Neuronal stem cell (in vitro differentiated cells): ENCODE measurements around the gene GPR150.

Experiments used
- DNase-seq: peaks from one replicate; pipeline ENCODE4 v3.0.0-alpha.2; 2013; ENCODE audit warnings: low spot score
- H2AFZ ChIP-seq: one replicate; pipeline ENCODE4 v1.6.1; 2013; ENCODE audit warnings: mild to moderate bottlenecking, low read length, inconsistent platforms
- H2AK5ac ChIP-seq: 2 replicates; pipeline ENCODE4 v1.6.1; 2013; ENCODE audit warnings: low read depth, mild to moderate bottlenecking, inconsistent platforms, low read length, moderate library complexity, mixed read lengths
- H2BK120ac ChIP-seq: 2 replicates; pipeline ENCODE4 v1.6.1; 2013; ENCODE audit warnings: low read depth, mild to moderate bottlenecking, inconsistent platforms, low read length, moderate library complexity, mixed read lengths
- H2BK12ac ChIP-seq: one replicate; pipeline ENCODE4 v1.6.1; 2013; ENCODE audit warnings: low read length, inconsistent platforms
- H2BK15ac ChIP-seq: 2 replicates; pipeline ENCODE4 v1.6.1; 2013; ENCODE audit warnings: mild to moderate bottlenecking, low read length, inconsistent platforms, mixed read lengths
- H2BK5ac ChIP-seq: one replicate; pipeline ENCODE4 v1.6.1; 2013; ENCODE audit warnings: inconsistent platforms, mild to moderate bottlenecking, low read length, moderate library complexity
- H3K14ac ChIP-seq: one replicate; pipeline ENCODE4 v1.6.1; 2013; ENCODE audit warnings: low read length, inconsistent platforms
- H3K18ac ChIP-seq: 2 replicates; pipeline ENCODE4 v1.6.1; 2013; ENCODE audit warnings: low read length, inconsistent platforms
- H3K23ac ChIP-seq: 2 replicates; pipeline ENCODE4 v1.6.1; 2013; ENCODE audit warnings: low read depth, mild to moderate bottlenecking, mixed read lengths, low read length, inconsistent platforms; ENCODE audit not compliant: poor library complexity
- H3K27ac ChIP-seq: replicated peaks from 3 replicates; pipeline ENCODE4 v1.5.1; 2013; ENCODE audit warnings: low read length, inconsistent platforms
- H3K27me3 ChIP-seq, 3 experiments: 2 replicates each; pipeline ENCODE4 v1.6.1; 2013; ENCODE audit warnings: low read length in 3 of 3, mild to moderate bottlenecking in 2 of 3, inconsistent platforms in 1 of 3, low read depth in 1 of 3, mixed read lengths in 1 of 3, moderate library complexity in 1 of 3; ENCODE audit not compliant: control insufficient read depth in 3 of 3, insufficient read depth in 3 of 3
- H3K36me3 ChIP-seq, 2 donors: replicated peaks in 1 of 2; 2 replicates each; pipeline ENCODE4 v1.6.1; 2013; ENCODE audit warnings: low read length in 2 of 2; ENCODE audit not compliant: control insufficient read depth in 2 of 2, insufficient read depth in 2 of 2
- H3K4ac ChIP-seq: 2 replicates; pipeline ENCODE4 v1.6.1; 2013; ENCODE audit warnings: inconsistent platforms, mild to moderate bottlenecking, low read length, moderate library complexity
- H3K4me1 ChIP-seq, 2 donors: 1 replicate in 1 of 2; 2 replicates in 1 of 2; pipeline ENCODE4 v1.6.1; 2013; ENCODE audit warnings: low read length in 2 of 2, low read depth in 1 of 2; ENCODE audit not compliant: control insufficient read depth in 2 of 2, insufficient read depth in 1 of 2
- H3K4me2 ChIP-seq: one replicate; pipeline ENCODE4 v1.6.1; 2013; ENCODE audit warnings: mild to moderate bottlenecking, low read length, inconsistent platforms; ENCODE audit not compliant: insufficient read depth, poor library complexity, severe bottlenecking
- H3K4me3 ChIP-seq, 2 donors: 2 replicates each; pipeline ENCODE4 v1.5.1; 2013; ENCODE audit warnings: low read length in 2 of 2, mild to moderate bottlenecking in 2 of 2, inconsistent platforms in 1 of 2, moderate library complexity in 1 of 2
- H3K79me1 ChIP-seq: one replicate; pipeline ENCODE4 v1.6.1; 2013; ENCODE audit warnings: low read depth, mild to moderate bottlenecking, inconsistent platforms, low read length, moderate library complexity
- H3K9ac ChIP-seq: one replicate; pipeline ENCODE4 v1.6.1; 2013; ENCODE audit warnings: mild to moderate bottlenecking, low read depth, low read length, inconsistent platforms; ENCODE audit not compliant: poor library complexity
- H3K9me3 ChIP-seq, 2 donors: replicated peaks in 1 of 2; 2 replicates each; pipeline versions ENCODE3 to v1.6.1; 2013; ENCODE audit warnings: low read length in 2 of 2, mild to moderate bottlenecking in 2 of 2, inconsistent platforms in 1 of 2, low read depth in 1 of 2, mixed read lengths in 1 of 2, moderate library complexity in 1 of 2; ENCODE audit not compliant: control insufficient read depth in 2 of 2, insufficient read depth in 1 of 2
- H4K8ac ChIP-seq: one replicate; pipeline ENCODE4 v1.6.1; 2013; ENCODE audit warnings: low read depth, mild to moderate bottlenecking, inconsistent platforms, low read length, moderate library complexity
- H4K91ac ChIP-seq: one replicate; pipeline ENCODE4 v1.6.1; 2013; ENCODE audit warnings: low read length, low read depth, mild to moderate bottlenecking, inconsistent platforms; ENCODE audit not compliant: poor library complexity
- WGBS, 2 donors: extraction: QIAGEN DNeasy Blood & Tissue Kit; methylation state at CpG; one replicate each; pipeline ENCODE4 v1.1.7; 2013; ENCODE audit warnings: missing lambda C conversion rate in 2 of 2, mixed read lengths in 1 of 2; ENCODE audit not compliant: insufficient read length in 2 of 2, insufficient replicate concordance in 1 of 2; ENCODE audit errors: extremely low coverage in 2 of 2; 5-methylcytosine and 5-hydroxymethylcytosine counted together

The GPR150 gene

DNA sequence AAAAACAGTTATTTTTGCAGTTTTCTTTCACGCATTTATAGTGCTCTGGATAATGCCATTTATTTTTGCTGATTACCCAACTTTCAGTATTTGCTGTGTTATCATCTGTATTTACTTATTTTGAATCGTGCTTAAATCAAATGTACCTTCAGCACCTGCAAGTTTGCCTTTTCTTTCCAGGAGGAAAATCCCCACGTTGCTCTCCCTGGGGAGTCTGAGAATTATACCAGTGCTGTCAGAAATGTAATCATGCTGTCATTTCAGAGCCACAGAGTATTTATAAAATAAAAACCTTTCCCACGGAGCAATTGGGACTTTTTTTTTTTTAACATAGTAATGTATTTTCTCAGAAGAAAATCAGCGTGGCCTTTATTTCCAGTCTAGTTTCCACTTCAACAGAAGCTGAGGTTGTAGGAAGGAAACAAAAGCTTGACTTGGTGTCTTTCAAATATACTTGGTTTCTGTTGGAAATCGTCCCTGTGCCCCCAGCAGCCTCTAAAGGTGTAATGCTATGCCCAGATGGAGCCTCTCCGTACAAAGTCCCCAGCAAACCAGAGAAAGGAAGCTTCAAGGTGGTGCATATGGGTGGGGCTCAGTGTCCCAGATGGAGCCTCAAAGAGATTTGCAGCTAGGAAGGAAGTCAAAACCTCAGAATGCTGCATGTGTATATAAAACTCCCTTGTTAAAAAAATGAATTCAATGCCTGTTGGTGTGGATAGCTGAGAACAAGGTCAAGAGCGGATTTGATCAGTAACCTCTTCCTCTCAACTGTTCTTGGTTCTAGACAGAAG is 2.1 kb downstream of the GPR150 start:
- H2BK120ac ChIP-seq: no peak overlapping the region
- no peak overlapping the region for H3K4ac ChIP-seq
- H2BK12ac ChIP-seq: no peak overlapping the region
- no peak overlapping the region for H3K23ac ChIP-seq
- no peak overlapping the region for H2BK5ac ChIP-seq
- no peaks in the 10 kb centered on the region for H3K79me1 ChIP-seq
- H3K9me3 ChIP-seq: peaks cover 0 to 8% of the 10 kb centered on the region in 2 donors
- H4K91ac ChIP-seq: no peak overlapping the region
- H3K4me1 ChIP-seq: peaks cover 4 to 7% of the 10 kb centered on the region in 2 donors
- no peak for DNase-seq
- no peak overlapping the region for H4K8ac ChIP-seq
- H3K27ac ChIP-seq: no peak overlapping the region
- peak overlapping the region; percentile 100 for H2AFZ ChIP-seq
- no peak overlapping the region for H3K9ac ChIP-seq
- no peak overlapping the region for H3K4me3 ChIP-seq
- no peak overlapping the region for H3K4me2 ChIP-seq
- no peak overlapping the region for H2AK5ac ChIP-seq
- no CpG with 5 or more reads among the region's 8 CpGs for WGBS, 2 donors
- H3K27me3 ChIP-seq: peaks cover 13 to 93% (median 42%) of the 10 kb centered on the region in 3 experiments
- H2BK15ac ChIP-seq: no peak overlapping the region
- no peak overlapping the region for H3K18ac ChIP-seq
- no peak overlapping the region for H3K14ac ChIP-seq
- H3K36me3 ChIP-seq: no peaks in the 10 kb centered on the region

- Histone ChIP-seq H3K4me2 (no peak overlapping the region), H3K4ac (no peak overlapping the region), H3K27ac (no peak overlapping the region), H3K9me3 (peaks cover 0 to 5% of the 10 kb centered on the region in 2 donors), H3K18ac (no peak overlapping the region), H2AFZ (no peak overlapping the region), H2BK120ac (no peak overlapping the region), H2AK5ac (no peak overlapping the region), H3K14ac (no peak overlapping the region), H3K36me3 (no peaks in the 10 kb centered on the region), H3K4me1 (peaks cover 4 to 7% of the 10 kb centered on the region in 2 donors), H4K91ac (no peak overlapping the region), H4K8ac (no peak overlapping the region), H3K23ac (no peak overlapping the region), H3K4me3 (no peak overlapping the region), H2BK12ac (no peak overlapping the region), H3K27me3 (peaks cover 13 to 78% (median 40%) of the 10 kb centered on the region in 3 experiments), H2BK5ac (no peak overlapping the region), H3K9ac (no peak overlapping the region), H2BK15ac (no peak overlapping the region), H3K79me1 (no peaks in the 10 kb centered on the region)
- no CpG with 5 or more reads among the region's 5 CpGs for WGBS, 2 donors
- no peak for DNase-seq
Measured at GRCh38 chr5:95623706-95624105, 3.8 kb downstream of the GPR150 start.

GRCh38 chr5:95624368-95624767 is 4.5 kb downstream of the GPR150 start:
- no peak overlapping the region for H3K4me2 ChIP-seq
- H3K79me1 ChIP-seq: no peaks in the 10 kb centered on the region
- no peak overlapping the region for H3K4ac ChIP-seq
- WGBS, 2 donors: no CpG with 5 or more reads among the region's 2 CpGs
- no peak overlapping the region for H2AK5ac ChIP-seq
- no peak overlapping the region for H3K27ac ChIP-seq
- no peak overlapping the region for H2BK15ac ChIP-seq
- no peak overlapping the region for H4K91ac ChIP-seq
- no peak overlapping the region for H2BK12ac ChIP-seq
- H3K9me3 ChIP-seq: peaks cover 0 to 8% of the 10 kb centered on the region in 2 donors
- no peak overlapping the region for H2BK120ac ChIP-seq
- no peak overlapping the region for H2BK5ac ChIP-seq
- H3K4me3 ChIP-seq: no peak overlapping the region
- no peaks in the 10 kb centered on the region for H3K36me3 ChIP-seq
- no peak for DNase-seq
- no peak overlapping the region for H3K14ac ChIP-seq
- H3K4me1 ChIP-seq: peaks cover 4 to 7% of the 10 kb centered on the region in 2 donors
- no peak overlapping the region for H4K8ac ChIP-seq
- H3K18ac ChIP-seq: no peak overlapping the region
- no peak overlapping the region for H3K9ac ChIP-seq
- H2AFZ ChIP-seq: no peak overlapping the region
- peaks cover 13 to 71% (median 33%) of the 10 kb centered on the region in 3 experiments for H3K27me3 ChIP-seq
- no peak overlapping the region for H3K23ac ChIP-seq

GRCh38 chr5:95626701-95627100 is 6.8 kb downstream of the GPR150 start:
- Histone ChIP-seq H2BK120ac (no peak overlapping the region), H3K9me3 (peaks cover 0 to 8% of the 10 kb centered on the region in 2 donors), H3K14ac (no peak overlapping the region), H3K4me2 (no peak overlapping the region), H3K4me1 (no peaks in the 10 kb centered on the region), H3K27me3 (peaks cover 0 to 48% (median 10%) of the 10 kb centered on the region in 3 experiments), H3K4me3 (no peak overlapping the region), H3K9ac (no peak overlapping the region), H2AK5ac (no peak overlapping the region), H3K79me1 (no peaks in the 10 kb centered on the region), H3K4ac (no peak overlapping the region), H3K23ac (no peak overlapping the region), H2BK12ac (no peak overlapping the region), H3K18ac (no peak overlapping the region), H2BK5ac (no peak overlapping the region), H3K36me3 (no peaks in the 10 kb centered on the region), H4K91ac (no peak overlapping the region), H2AFZ (no peak overlapping the region), H4K8ac (no peak overlapping the region), H3K27ac (no peak overlapping the region), H2BK15ac (no peak overlapping the region)
- no peak for DNase-seq
- no CpG with 5 or more reads among the region's 1 CpG for WGBS, 2 donors
